ENCODE results near the gene DYNC1H1. TPM values are rescaled to one million over a fixed set of nuclear protein-coding genes. Genes with fewer than 3 reads are reported as not detected.

Gene DYNC1H1
- total RNA-seq, 1 donor from 2014 or later, result 499 TPM

DNA sequence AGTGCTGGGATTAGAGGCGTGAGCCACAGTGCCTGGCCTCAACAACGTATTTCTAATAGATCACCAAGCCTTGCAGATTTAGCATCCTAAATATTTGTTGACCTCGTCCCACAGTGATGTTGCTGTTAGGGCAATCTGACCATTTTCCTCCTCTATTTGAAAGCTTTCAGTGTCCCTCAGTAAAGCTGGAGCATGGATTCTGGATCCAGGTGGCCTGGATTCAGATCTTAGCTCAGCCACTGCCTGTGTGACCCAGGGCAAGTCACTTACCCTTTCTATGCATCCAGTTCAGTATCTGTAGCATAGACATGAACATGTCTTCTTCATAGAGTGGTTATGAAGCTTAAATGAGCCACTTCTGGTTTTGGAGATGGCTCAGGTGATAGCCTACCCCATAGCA, 126.3 kb downstream of the DYNC1H1 start:
- H3K9me3 ChIP-seq, result no peaks in the 10 kb centered on the region

DNA sequence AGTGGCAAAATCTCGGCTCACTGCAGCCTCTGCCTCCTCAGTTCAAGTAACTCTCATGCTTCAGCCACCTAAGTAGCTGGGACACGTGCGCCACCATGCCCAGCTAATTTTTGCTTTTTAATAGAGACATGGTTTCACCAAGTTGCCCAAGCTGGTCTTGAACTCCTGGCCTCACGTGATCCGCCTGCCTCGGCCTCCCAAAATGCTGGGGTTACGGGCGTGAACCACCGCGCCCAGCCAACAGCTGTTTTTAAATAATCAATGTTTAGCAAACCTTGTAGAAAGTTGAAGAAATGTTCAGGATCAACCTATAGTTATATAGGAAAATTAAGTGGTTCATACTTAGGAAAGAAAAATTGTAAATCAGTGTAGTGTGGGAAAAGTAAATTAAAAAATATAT, 128.4 kb downstream of the DYNC1H1 start:
- no peak for DNase-seq (ENCODE audit: extremely low spot score in 2 of 2)
- no peak for TF ChIP-seq CTCF (IDR thresholded peaks at IDR 0.05)
- TF ChIP-seq POLR2AphosphoS5 (IDR thresholded peaks at IDR 0.05; ENCODE audit: insufficient read depth in 1 of 2, low read depth in 1 of 2), result no peak
- TF ChIP-seq POLR2A (IDR thresholded peaks at IDR 0.05), result no peak
- intact Hi-C loops (cut with DNase I), result no loop called here
- H3K4me3 ChIP-seq, result no peak overlapping the region
- H3K36me3 ChIP-seq, result no peaks in the 10 kb centered on the region
- no peaks in the 10 kb centered on the region for H3K27me3 ChIP-seq
- no peak overlapping the region for H3K27ac ChIP-seq
- peaks cover 8% of the 10 kb centered on the region for H3K4me1 ChIP-seq
- no peaks in the 10 kb centered on the region for H3K9me3 ChIP-seq

More for the DNA sequence above, 126.3 kb downstream of the DYNC1H1 start:
- no peaks in the 10 kb centered on the region for H3K27me3 ChIP-seq
- H3K36me3 ChIP-seq, result peaks cover 0 to under 1% of the 10 kb centered on the region in 2 donors
- no peak overlapping the region for H3K4me3 ChIP-seq
- no peak for TF ChIP-seq POLR2A (IDR thresholded peaks at IDR 0.05)
- no peak for TF ChIP-seq CTCF (IDR thresholded peaks at IDR 0.05)
- no peak for TF ChIP-seq POLR2AphosphoS5 (IDR thresholded peaks at IDR 0.05; ENCODE audit: insufficient read depth in 1 of 2, low read depth in 1 of 2)
- intact Hi-C loops (cut with DNase I), result no loop called here
- no peak for DNase-seq (ENCODE audit: extremely low spot score in 2 of 2)
- peaks cover 12% of the 10 kb centered on the region for H3K4me1 ChIP-seq
- no peak overlapping the region for H3K27ac ChIP-seq

DNA sequence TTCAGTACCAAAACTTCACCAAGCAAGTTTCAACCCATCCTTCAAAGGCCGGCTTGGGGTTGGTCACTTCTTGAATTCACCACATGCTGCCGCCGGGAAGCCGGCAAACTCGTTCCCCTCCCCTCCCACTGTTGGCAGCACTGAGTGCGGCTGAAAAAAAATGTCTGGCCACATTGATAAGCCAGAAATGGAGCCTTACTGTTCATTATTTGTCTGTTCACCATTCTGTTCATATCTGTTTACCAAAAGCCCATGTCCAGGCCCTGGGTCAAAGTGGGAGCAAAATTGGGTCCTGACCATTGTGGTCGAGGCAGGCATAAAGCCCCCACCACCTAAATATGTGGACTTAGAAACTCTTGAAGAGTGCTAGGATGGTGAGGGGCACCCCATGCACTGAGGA, 129.7 kb downstream of the DYNC1H1 start:
- no peak for TF ChIP-seq POLR2AphosphoS5 (IDR thresholded peaks at IDR 0.05; ENCODE audit: insufficient read depth in 1 of 2, low read depth in 1 of 2)
- DNase-seq (ENCODE audit: extremely low spot score in 2 of 2), result no peak
- H3K9me3 ChIP-seq, result no peaks in the 10 kb centered on the region
- intact Hi-C loops (cut with DNase I), result no loop called here
- H3K27ac ChIP-seq, result no peak overlapping the region
- no peaks in the 10 kb centered on the region for H3K4me1 ChIP-seq
- H3K27me3 ChIP-seq, result no peaks in the 10 kb centered on the region
- H3K4me3 ChIP-seq, result no peak overlapping the region
- H3K36me3 ChIP-seq, result no peaks in the 10 kb centered on the region

- no peaks in the 10 kb centered on the region for H3K9me3 ChIP-seq
- H3K27me3 ChIP-seq, result no peaks in the 10 kb centered on the region
- DNase-seq (ENCODE audit: extremely low spot score in 2 of 2), result no peak
- no peak overlapping the region for H3K27ac ChIP-seq
- no peaks in the 10 kb centered on the region for H3K36me3 ChIP-seq
- no peak for TF ChIP-seq POLR2AphosphoS5 (IDR thresholded peaks at IDR 0.05; ENCODE audit: insufficient read depth in 1 of 2, low read depth in 1 of 2)
- H3K4me1 ChIP-seq, result no peaks in the 10 kb centered on the region
- intact Hi-C loops (cut with DNase I), result loop anchor here (5.0 kb wide), 2 partner anchors 48 to 133 kb away; partner anchors contain the start of gene DYNC1H1
- no peak overlapping the region for H3K4me3 ChIP-seq
These were observed 131.0 kb downstream of the DYNC1H1 start for GRCh38 chr14:102095231-102095870.

DNA sequence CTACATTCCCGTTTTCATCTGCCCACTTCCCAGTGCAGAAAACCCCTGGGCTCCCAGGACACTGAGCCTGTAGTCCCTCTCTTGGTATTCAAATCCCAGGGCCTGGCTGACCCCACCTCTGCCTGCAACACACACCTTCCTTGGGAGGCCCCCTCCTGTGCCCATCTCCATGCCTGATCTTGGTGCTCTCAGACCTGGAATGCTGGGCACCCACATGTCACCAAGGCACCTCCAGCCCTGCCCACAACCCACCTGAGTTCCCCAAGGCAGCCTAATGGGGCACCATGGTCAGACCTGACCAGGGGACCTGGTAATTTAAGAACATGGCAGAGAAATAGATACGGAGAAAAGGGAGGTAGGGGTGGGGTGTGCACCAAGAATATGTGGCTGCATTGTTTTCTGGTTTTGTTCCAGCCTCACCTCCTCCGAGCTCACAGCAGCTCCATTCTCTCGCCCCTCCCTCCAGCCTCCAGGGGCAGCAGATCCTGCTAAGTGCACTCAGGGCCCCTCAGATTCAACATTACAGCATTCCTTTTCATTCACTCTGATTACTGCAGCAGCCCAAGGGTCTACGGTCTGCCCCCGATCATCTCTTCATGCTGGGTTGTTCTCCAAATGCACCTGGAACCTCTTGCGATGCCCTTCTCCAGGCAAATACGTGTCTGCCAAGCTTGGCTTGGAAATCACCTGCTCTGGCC, 131.6 kb downstream of the DYNC1H1 start:
- no peak overlapping the region for H3K4me3 ChIP-seq
- H3K9me3 ChIP-seq, result no peaks in the 10 kb centered on the region
- no peaks in the 10 kb centered on the region for H3K36me3 ChIP-seq
- no peaks in the 10 kb centered on the region for H3K27me3 ChIP-seq
- intact Hi-C loops (cut with DNase I), result loop anchor here (5.0 kb wide), 2 partner anchors 49 to 134 kb away; partner anchors contain the start of gene DYNC1H1
- H3K27ac ChIP-seq, result no peak overlapping the region
- no peak for DNase-seq (ENCODE audit: extremely low spot score in 2 of 2)
- H3K4me1 ChIP-seq, result no peaks in the 10 kb centered on the region
- TF ChIP-seq POLR2AphosphoS5 (IDR thresholded peaks at IDR 0.05; ENCODE audit: insufficient read depth in 1 of 2, low read depth in 1 of 2) (no peak), POLR2A (IDR thresholded peaks at IDR 0.05) (no peak), CTCF (IDR thresholded peaks at IDR 0.05) (no peak)
